ENCODE results near the gene SPAG17. TPM values are rescaled to one million over a fixed set of nuclear protein-coding genes. Genes with fewer than 3 reads are reported as not detected.

The SPAG17 gene
- total and polyA plus RNA-seq, 2 experiments from 2014 or later: 0.36 to 1.7 TPM

DNA sequence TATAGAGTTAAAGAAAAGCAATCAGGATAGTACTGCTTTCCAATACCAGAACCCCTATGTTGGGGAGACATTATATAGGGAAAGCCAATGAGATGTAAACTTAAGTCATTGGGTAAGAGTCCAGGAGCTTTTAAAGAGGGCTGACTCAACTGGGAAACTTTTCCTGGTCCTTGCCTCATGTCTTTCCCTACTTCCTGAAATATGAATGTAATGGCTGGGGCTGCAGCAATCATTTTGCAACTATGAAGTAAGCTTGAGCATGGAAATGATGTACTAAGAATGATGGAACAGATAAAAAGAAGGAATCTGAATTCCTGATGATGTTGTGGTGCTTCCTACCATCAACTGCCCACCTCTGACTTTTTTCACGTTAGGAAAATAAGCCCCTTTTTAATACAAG is 199.8 kb downstream of the SPAG17 start:
- Histone ChIP-seq H2AFZ (no peak overlapping the region), H4K20me1 (ENCODE audit: insufficient read depth, poor library complexity, severe bottlenecking) (no peaks in the 10 kb centered on the region), H3K4me3 (no peak overlapping the region), H3K36me3 (replicated peaks; ENCODE audit: insufficient read depth, low read depth) (no peaks in the 10 kb centered on the region), H3K27ac (no peak overlapping the region), H3K4me2 (no peak overlapping the region), H3K9me2 (replicated peaks; ENCODE audit: insufficient read depth) (no peaks in the 10 kb centered on the region), H3K79me2 (no peaks in the 10 kb centered on the region), H3K27me3 (no peaks in the 10 kb centered on the region), H3K9me3 (ENCODE audit: low read depth) (no peaks in the 10 kb centered on the region), H3K4me1 (ENCODE audit: insufficient read depth) (no peaks in the 10 kb centered on the region)
- DNase-seq (ENCODE audit: low spot score): no peak
- WGBS (ENCODE audit: low lambda C conversion rate, missing lambda C conversion rate): 70% methylated on average over 1 of the region's 1 CpG
- TF ChIP-seq, protein P1, sequence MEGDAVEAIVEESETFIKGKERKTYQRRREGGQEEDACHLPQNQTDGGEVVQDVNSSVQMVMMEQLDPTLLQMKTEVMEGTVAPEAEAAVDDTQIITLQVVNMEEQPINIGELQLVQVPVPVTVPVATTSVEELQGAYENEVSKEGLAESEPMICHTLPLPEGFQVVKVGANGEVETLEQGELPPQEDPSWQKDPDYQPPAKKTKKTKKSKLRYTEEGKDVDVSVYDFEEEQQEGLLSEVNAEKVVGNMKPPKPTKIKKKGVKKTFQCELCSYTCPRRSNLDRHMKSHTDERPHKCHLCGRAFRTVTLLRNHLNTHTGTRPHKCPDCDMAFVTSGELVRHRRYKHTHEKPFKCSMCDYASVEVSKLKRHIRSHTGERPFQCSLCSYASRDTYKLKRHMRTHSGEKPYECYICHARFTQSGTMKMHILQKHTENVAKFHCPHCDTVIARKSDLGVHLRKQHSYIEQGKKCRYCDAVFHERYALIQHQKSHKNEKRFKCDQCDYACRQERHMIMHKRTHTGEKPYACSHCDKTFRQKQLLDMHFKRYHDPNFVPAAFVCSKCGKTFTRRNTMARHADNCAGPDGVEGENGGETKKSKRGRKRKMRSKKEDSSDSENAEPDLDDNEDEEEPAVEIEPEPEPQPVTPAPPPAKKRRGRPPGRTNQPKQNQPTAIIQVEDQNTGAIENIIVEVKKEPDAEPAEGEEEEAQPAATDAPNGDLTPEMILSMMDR (IDR thresholded peaks at IDR 0.05; ENCODE audit: poor library complexity): no peak
- TF ChIP-seq EZH2phosphoT487 (IDR thresholded peaks at IDR 0.05; ENCODE audit: low read depth, severe bottlenecking, unreplicated experiment) (no peak), EZH2 (IDR thresholded peaks at IDR 0.05; ENCODE audit: borderline replicate concordance) (no peak)

DNA sequence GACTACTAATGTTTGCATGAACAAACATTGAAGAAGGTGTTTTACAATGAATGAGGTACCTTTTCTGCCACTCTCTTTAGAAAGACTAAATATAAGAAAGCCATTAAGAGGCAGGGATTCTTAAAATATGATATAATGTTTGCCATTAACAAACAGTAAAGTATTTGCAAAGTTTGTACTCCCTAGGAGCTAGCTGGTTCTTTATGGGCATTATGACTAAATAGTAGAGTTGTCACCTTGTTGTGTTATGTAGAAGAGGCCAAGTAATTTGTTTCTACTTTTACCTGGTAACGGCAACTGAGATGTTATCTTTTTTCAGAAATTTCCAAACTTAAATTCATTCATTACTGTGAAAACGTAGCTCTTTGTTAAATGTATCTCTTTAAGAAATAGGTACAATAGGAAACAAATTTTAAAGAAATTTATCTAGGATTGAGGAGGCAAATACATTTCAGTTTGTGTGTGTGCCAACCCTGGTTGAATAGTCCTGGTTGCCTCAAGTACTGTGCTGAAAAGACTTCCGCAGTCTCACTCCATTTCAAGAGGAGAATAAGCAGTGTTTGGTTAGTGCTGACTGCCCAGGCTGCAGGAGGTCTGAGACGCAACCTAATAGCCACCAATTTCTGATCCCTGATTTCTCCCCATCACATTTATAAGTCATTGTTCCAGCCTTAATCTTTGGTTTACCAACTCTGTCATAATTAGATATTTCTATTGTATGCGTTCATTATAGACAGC is 203.4 kb downstream of the SPAG17 start:
- Histone ChIP-seq H3K79me2 (no peaks in the 10 kb centered on the region), H3K9me2 (replicated peaks; ENCODE audit: insufficient read depth) (no peaks in the 10 kb centered on the region), H2AFZ (no peak overlapping the region), H4K20me1 (ENCODE audit: insufficient read depth, poor library complexity, severe bottlenecking) (no peaks in the 10 kb centered on the region), H3K36me3 (replicated peaks; ENCODE audit: insufficient read depth, low read depth) (no peaks in the 10 kb centered on the region), H3K4me2 (no peak overlapping the region), H3K27me3 (no peaks in the 10 kb centered on the region), H3K27ac (no peak overlapping the region), H3K9me3 (ENCODE audit: low read depth) (no peaks in the 10 kb centered on the region), H3K4me3 (no peak overlapping the region), H3K4me1 (ENCODE audit: insufficient read depth) (no peaks in the 10 kb centered on the region)
- WGBS (ENCODE audit: low lambda C conversion rate, missing lambda C conversion rate): 88% methylated on average over 5 of the region's 5 CpGs
- TF ChIP-seq EZH2 (IDR thresholded peaks at IDR 0.05; ENCODE audit: borderline replicate concordance): no peak
- TF ChIP-seq EZH2phosphoT487 (IDR thresholded peaks at IDR 0.05; ENCODE audit: low read depth, severe bottlenecking, unreplicated experiment): no peak
- TF ChIP-seq, protein P1 (IDR thresholded peaks at IDR 0.05; ENCODE audit: poor library complexity): no peak
- no peak for DNase-seq (ENCODE audit: low spot score)

DNA sequence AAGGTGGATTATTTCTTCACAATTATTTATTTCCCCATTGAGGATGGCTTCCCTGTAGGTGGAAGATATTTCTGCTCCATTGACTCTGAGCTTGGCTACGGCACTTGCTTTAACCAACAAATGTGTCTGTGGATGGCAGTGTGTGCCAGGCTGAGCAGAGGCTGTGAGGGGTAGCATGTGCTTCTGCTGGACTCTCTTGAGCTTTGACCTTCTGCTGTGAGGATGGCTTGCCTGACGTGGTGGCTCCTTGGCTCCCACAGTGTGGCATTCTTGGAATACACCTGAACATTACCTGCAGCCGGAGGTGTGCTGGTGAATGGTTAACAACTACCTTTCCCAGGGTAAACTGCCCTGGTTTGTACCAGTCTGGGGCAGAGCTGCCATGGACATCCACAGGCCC is 208.6 kb downstream of the SPAG17 start:
- Histone ChIP-seq H3K36me3 (replicated peaks; ENCODE audit: insufficient read depth, low read depth) (no peaks in the 10 kb centered on the region), H3K9me2 (replicated peaks; ENCODE audit: insufficient read depth) (no peaks in the 10 kb centered on the region), H3K9me3 (ENCODE audit: low read depth) (no peaks in the 10 kb centered on the region), H3K4me2 (no peak overlapping the region), H3K4me1 (ENCODE audit: insufficient read depth) (no peaks in the 10 kb centered on the region), H3K4me3 (no peak overlapping the region), H3K27me3 (no peaks in the 10 kb centered on the region), H3K27ac (no peak overlapping the region), H2AFZ (no peak overlapping the region), H4K20me1 (ENCODE audit: insufficient read depth, poor library complexity, severe bottlenecking) (no peaks in the 10 kb centered on the region), H3K79me2 (no peaks in the 10 kb centered on the region)
- no peak for DNase-seq (ENCODE audit: low spot score)
- WGBS (ENCODE audit: low lambda C conversion rate, missing lambda C conversion rate): 83% methylated on average over 3 of the region's 3 CpGs
- TF ChIP-seq EZH2 (IDR thresholded peaks at IDR 0.05; ENCODE audit: borderline replicate concordance): no peak
- no peak for TF ChIP-seq EZH2phosphoT487 (IDR thresholded peaks at IDR 0.05; ENCODE audit: low read depth, severe bottlenecking, unreplicated experiment)
- TF ChIP-seq, protein P1 (IDR thresholded peaks at IDR 0.05; ENCODE audit: poor library complexity): no peak

Measured in hepatocyte (in vitro differentiated cells).